ENCODE results near the gene DOCK4.

Gene DOCK4

GRCh38 chr7:112013274-112013673 is 192.9 kb downstream of the DOCK4 start:
- DNase-seq (ENCODE audit: low spot score) = no peak
- TF ChIP-seq CTCF (IDR thresholded peaks at IDR 0.05; ENCODE audit: extremely low read depth, insufficient read depth, missing control alignments) = no peak
- in situ Hi-C loops (cut with MboI; ENCODE audit: low pct_unique_long_range_greater_than_20kb, low sequenced_read_pairs, unreplicated experiment) = no loop called here

GRCh38 chr7:112012242-112012641 is 194.0 kb downstream of the DOCK4 start:
- no peak for DNase-seq (ENCODE audit: low spot score)
- no peak for TF ChIP-seq CTCF (IDR thresholded peaks at IDR 0.05; ENCODE audit: extremely low read depth, insufficient read depth, missing control alignments)
- in situ Hi-C loops (cut with MboI; ENCODE audit: low pct_unique_long_range_greater_than_20kb, low sequenced_read_pairs, unreplicated experiment) = no loop called here

GRCh38 chr7:112010994-112011393 is 195.2 kb downstream of the DOCK4 start:
- in situ Hi-C loops (cut with MboI; ENCODE audit: low pct_unique_long_range_greater_than_20kb, low sequenced_read_pairs, unreplicated experiment) = no loop called here
- no peak for TF ChIP-seq CTCF (IDR thresholded peaks at IDR 0.05; ENCODE audit: extremely low read depth, insufficient read depth, missing control alignments)

GRCh38 chr7:112010109-112010508 is 196.1 kb downstream of the DOCK4 start:
- in situ Hi-C loops (cut with MboI; ENCODE audit: low pct_unique_long_range_greater_than_20kb, low sequenced_read_pairs, unreplicated experiment) = no loop called here
- no peak for TF ChIP-seq CTCF (IDR thresholded peaks at IDR 0.05; ENCODE audit: extremely low read depth, insufficient read depth, missing control alignments)
- DNase-seq (ENCODE audit: low spot score) = no peak

More at GRCh38 chr7:112010994-112011393, 195.2 kb downstream of the DOCK4 start:
- no peak for DNase-seq (ENCODE audit: low spot score)

GRCh38 chr7:112009081-112009480 is 197.1 kb downstream of the DOCK4 start:
- TF ChIP-seq CTCF (IDR thresholded peaks at IDR 0.05; ENCODE audit: extremely low read depth, insufficient read depth, missing control alignments) = no peak
- no peak for DNase-seq (ENCODE audit: low spot score)
- in situ Hi-C loops (cut with MboI; ENCODE audit: low pct_unique_long_range_greater_than_20kb, low sequenced_read_pairs, unreplicated experiment) = no loop called here

GRCh38 chr7:112007185-112007584 is 199.0 kb downstream of the DOCK4 start:
- in situ Hi-C loops (cut with MboI; ENCODE audit: low pct_unique_long_range_greater_than_20kb, low sequenced_read_pairs, unreplicated experiment) = no loop called here
- no peak for DNase-seq (ENCODE audit: low spot score)
- no peak for TF ChIP-seq CTCF (IDR thresholded peaks at IDR 0.05; ENCODE audit: extremely low read depth, insufficient read depth, missing control alignments)

- no peak for DNase-seq (ENCODE audit: low spot score)
- TF ChIP-seq CTCF (IDR thresholded peaks at IDR 0.05; ENCODE audit: extremely low read depth, insufficient read depth, missing control alignments) = no peak
- in situ Hi-C loops (cut with MboI; ENCODE audit: low pct_unique_long_range_greater_than_20kb, low sequenced_read_pairs, unreplicated experiment) = no loop called here
These were observed 200.1 kb downstream of the DOCK4 start for GRCh38 chr7:112006071-112006470.

Measured in GM13977 (cell line).